Measurements from ENCODE around the gene KCNT2.
"Not testable (repeated sequence)": the region's sequence is repeated elsewhere in the genome, so short reads cannot be mapped to it uniquely, and the experiment has no call there.

KCNT2 gene

GRCh38 chr1:196510451-196510850 lies 97.8 kb downstream of the KCNT2 start:
- no peak for DNase-seq

GRCh38 chr1:196504224-196504623 lies 104.0 kb downstream of the KCNT2 start:
- DNase-seq, result not testable (repeated sequence)

GRCh38 chr1:196502437-196502836 lies 105.8 kb downstream of the KCNT2 start:
- no peak for DNase-seq

DNA sequence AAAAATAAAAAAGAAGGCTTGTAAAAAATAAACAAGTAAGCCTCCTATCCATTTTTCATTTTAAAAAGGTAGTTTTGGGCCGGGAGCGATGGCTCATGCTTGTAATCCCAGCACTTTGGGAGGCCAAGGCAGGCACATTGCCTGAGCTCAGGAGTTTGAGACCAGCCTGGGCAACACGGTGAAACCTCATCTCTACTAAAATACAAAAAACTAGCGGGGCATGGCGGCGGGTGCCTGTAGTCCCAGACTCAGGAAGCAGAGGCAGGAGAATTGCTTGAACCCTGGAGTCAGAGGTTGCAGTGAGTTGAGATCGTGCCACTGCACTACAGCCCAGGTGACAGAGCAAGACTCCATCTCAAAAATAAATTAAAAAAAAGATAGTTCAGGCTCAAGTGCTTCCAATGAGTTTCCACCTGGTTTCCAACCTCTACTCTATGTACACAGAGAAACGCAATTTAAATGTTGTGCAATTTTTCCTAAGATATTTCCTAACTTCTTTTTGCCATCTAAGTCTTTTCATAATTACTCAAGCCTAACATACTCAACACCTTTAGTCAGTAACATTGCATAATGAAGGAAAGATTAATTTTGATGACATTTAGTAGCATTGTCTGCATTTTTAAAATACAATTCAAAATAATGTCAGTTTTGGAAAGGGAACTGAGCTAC lies 106.3 kb downstream of the KCNT2 start:
- no peak for DNase-seq

DNA sequence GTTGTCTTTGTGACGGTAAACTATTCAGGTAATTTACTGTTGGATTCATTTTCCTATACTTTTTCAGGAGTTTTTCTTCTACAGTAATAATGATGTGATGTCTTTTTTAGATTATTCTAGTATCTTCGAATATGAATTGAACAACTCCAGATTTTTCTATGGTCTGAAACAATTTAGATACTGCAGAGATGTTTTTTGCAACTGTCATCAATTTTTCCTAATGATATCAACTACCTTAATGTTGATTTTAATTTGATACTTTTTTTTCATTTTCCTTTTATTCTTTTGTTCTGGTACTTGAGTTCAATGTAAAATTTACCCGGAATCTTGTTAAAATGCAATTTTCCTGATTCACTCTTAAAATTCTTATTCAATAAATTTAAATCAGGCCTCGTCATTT lies 110.4 kb downstream of the KCNT2 start:
- DNase-seq, result no peak

DNA sequence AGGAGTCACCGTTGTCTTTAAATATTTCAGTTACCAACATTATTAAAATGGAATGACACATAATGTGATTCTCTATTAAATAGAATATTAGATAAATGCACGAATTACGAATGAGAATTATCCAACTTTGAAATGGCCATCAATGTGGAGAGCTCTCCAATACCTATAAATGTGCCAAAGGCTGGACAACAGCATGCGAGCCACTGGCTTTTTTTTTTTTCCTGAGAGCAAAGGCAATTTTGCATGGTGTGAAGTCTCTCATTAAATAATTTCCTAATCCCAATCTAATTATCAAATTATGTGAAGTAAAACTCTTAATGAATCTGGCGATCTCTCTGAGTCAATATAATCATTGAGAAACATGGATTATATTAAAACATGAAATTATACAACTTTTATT lies 113.5 kb downstream of the KCNT2 start:
- no peak for DNase-seq

DNA sequence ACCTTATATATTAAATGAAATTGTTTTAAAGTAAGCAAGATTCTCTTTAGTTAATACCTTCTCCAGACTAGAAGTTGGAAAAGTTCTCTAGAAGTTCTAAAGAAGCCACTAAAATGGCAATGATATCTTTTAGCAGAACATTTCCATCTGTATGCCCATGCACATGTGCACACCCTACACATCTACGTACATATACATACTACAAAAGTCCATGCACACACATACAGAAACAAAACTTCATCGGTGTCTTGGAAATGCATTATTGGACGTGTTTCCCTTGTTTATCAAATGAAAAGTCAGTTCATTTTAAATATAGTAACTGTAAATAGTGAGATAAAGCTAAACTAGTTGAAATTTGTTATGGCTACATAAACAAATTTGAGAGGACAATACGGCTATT lies 114.4 kb downstream of the KCNT2 start:
- DNase-seq, result no peak

DNA sequence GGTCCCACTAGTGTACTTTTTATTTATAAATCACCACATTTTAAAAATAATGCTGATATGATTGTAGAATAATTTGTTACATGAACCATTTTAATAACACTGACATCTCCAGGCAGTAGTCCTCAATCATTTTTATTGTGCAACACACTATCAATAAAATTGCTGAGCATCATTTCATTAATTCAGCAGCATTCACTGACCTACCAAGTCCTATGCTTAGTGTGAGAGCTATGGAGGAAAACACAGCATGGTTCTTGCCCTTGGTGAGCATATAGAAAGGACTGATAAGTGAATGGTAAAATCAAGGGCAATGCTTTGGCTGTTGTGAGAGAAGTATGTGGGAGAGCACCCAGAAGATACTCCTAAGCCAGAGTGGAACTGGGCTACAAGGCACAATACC lies 119.7 kb downstream of the KCNT2 start:
- DNase-seq, result no peak

- no peak for DNase-seq
Measured at GRCh38 chr1:196486346-196486745, 121.9 kb downstream of the KCNT2 start.

DNA sequence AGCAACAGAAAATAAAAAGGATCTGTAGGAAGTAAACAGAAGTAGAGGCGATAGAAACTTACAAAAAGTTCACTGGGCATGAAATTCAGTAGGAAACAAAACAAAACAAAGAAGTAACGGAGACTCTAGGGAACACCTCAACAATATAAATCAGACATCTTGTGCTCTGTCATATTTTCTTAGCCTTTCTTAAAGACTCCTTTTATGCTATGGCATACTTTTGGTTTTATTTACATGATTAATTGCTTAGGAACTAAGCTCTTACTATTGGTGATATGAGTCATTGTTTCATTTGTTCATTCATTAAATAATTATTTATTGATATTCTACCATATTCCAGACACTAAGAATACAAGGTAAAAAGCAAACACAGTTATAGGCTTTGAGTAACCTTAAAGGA lies 126.6 kb downstream of the KCNT2 start:
- no peak for DNase-seq

- DNase-seq, result no peak
Measured at GRCh38 chr1:196477262-196477661, 131.0 kb downstream of the KCNT2 start.

GRCh38 chr1:196467230-196467925 lies 140.9 kb downstream of the KCNT2 start:
- no peak for DNase-seq

- DNase-seq, result no peak
Measured at GRCh38 chr1:196466654-196467053, 141.6 kb downstream of the KCNT2 start.

DNA sequence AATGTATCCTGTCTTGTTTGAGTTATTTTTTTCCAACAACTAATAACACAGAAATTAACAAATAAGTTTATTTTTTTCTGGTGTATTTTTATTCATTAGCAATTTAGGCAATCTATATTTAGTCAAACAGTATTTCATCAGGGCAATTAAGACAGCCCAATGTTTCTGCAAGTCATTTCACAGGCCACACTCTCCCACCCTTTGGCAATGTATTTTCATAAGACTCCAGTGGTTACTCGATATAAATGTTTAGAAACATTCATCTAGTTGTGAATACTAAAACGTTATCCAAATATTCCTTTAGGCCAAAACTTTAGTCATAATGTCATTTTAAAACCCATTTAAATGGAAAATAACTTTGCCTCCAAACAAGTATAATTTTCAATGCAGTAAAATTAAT lies 142.1 kb downstream of the KCNT2 start:
- DNase-seq, result no peak

DNA sequence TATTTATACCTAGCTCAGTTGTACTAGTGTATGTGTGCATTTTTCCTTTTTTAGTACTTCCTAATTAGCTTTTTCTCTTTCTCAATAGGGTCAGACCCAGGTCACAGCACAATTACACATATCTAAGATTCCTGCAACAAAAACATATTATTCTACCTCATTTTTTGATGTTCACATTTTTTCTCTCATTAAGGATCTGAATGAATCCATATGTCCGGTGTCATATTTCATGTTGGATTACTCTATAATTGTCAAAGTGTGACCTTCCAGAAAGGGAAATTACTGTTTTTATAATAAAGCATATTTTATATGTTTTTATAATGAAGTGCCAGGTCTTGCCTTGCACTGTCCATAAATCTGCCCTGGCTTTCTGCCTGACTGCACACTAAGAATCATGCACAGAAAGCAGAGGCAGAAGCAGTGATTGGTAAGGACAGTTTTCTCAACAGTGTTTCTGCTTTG lies 143.7 kb downstream of the KCNT2 start:
- no peak for DNase-seq

DNA sequence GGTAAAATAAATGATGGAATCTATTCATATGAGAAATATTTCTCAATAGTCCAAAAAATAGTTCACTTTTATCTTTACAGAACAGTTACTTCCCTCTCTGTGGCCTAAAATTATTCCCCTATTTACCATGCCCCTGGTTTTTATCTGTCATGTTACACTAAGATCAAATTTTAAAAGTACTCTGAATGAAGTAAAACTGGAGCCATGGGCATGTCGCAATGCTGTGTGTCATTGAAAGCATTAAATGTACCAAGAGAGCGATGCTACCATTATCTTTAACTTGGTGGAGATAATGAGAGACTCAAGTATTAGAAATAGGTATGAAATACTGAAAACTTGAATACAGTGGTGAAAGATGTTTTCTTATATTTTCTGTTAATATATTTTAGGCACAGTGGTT lies 146.2 kb downstream of the KCNT2 start:
- DNase-seq, result no peak

- DNase-seq, result no peak
Measured at GRCh38 chr1:196461521-196461920, 146.7 kb downstream of the KCNT2 start.

DNA sequence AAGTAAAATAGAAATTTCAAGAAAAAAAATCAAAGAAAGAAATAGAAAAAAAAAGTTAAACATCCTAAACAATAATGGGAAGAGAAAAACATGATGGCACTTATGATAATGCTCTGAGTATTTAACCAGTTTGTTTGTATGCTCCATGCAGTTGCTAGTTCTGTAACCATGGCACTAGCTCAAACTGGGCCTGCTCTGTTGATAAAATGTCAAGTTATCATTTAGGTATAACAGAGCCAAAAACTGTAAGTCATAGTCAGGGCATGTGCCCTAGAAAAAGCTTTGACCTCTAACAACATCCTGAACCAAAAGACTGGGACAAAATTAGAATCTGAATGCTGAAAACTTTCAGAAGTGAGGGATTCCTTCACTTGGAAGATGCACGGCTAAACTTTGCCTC lies 148.9 kb downstream of the KCNT2 start:
- DNase-seq, result no peak

GRCh38 chr1:196454792-196455191 lies 153.4 kb downstream of the KCNT2 start:
- DNase-seq, result no peak

GRCh38 chr1:196451103-196451502 lies 157.1 kb downstream of the KCNT2 start:
- no peak for DNase-seq

DNA sequence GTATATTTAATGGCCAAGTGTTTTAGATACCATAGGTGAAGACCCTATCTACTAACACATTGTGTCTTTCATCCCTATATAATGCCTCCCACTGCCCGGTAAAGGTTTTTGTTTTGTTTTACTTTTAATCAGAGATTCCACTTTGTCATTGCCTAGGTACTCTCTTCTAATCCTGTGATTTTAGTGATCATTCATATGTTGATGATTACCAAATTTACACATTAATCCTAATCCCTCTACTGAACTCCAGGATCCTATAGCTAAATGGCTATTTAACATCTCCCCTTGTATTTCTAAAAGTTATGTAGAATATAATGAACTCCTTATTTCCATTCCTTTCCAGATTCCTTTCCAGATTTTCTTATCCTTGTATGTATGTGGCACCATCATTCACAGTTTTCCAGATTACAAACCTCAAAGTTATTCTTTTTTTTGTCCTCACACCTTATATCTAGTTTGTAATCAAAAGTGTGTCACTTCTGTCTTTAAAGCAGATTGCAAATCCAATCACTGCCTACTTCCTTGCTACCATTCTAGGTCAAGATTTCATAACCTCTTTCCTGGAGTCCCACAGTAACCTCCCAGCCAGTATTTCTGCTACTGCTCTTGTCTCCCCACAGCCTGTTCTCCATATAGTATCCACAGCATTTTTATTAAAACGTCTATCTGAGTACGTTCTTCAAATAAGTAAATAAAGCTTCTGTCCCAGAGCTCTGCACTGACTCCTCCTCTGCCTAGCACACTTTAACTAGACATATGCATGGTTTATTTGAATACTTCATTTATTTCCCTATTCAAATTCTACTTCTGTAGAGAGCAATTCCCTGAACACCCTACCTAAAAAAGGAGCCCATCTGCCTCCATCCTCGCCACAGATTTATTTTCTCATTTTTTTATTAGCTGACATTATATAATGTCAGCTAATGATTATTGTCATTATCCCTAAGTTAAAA lies 157.8 kb downstream of the KCNT2 start:
- DNase-seq, result no peak

GRCh38 chr1:196449460-196449859 lies 158.8 kb downstream of the KCNT2 start:
- no peak for DNase-seq

DNA sequence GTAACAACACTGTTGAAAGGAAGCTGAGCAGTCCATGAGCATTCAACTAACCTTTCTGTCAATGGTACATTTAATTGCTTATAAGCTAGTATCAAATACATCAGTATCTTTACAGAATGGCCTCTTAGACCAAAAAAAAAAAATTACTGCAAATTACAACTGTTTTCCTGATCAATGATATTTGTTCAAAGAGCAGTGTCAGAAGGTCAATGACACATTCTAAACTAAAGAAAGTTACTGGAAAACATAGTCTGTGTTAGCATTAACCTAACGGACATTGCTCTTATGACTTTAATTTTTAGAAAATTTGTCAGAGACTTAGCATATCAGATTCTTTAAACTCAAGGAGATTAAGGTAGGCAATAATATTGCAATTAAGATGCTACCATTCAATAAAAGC lies 162.5 kb downstream of the KCNT2 start:
- DNase-seq, result no peak

DNA sequence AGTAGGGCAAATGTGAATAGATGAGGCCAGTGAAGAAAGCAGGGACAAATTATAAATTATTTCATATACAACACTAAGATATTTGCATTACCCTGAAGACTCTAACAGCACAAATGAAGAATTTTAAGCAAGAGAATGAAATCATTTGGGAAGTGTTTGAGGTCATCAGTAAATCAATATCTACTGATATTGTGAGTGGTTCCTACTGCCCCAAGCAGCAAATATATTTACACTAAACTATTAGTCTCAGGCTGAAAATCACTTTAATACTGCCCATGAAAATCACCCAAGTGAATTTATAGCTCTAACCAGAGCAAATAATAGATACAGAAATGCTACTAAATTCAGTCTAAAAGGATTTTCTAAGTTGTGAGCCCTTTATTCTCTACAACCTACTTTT lies 163.6 kb downstream of the KCNT2 start:
- DNase-seq, result no peak

All from NCI-H1092 (cell line).